Cardiac ventricle fibroblast (primary cell): ENCODE results near the gene ST13. TPM values are rescaled to one million over a fixed set of nuclear protein-coding genes. Genes with fewer than 3 reads are reported as not detected.

ENCODE experiments used
- total RNA-seq: library from RNA; depleted of rRNA; stranded (reverse); fragments of >200 nt; gene quantifications from 2 replicates; pipeline ENCODE4 v1.2.3, GENCODE V29; 2015

The ST13 gene
- 104 and 144 TPM in 2 replicates for total RNA-seq

DNA sequence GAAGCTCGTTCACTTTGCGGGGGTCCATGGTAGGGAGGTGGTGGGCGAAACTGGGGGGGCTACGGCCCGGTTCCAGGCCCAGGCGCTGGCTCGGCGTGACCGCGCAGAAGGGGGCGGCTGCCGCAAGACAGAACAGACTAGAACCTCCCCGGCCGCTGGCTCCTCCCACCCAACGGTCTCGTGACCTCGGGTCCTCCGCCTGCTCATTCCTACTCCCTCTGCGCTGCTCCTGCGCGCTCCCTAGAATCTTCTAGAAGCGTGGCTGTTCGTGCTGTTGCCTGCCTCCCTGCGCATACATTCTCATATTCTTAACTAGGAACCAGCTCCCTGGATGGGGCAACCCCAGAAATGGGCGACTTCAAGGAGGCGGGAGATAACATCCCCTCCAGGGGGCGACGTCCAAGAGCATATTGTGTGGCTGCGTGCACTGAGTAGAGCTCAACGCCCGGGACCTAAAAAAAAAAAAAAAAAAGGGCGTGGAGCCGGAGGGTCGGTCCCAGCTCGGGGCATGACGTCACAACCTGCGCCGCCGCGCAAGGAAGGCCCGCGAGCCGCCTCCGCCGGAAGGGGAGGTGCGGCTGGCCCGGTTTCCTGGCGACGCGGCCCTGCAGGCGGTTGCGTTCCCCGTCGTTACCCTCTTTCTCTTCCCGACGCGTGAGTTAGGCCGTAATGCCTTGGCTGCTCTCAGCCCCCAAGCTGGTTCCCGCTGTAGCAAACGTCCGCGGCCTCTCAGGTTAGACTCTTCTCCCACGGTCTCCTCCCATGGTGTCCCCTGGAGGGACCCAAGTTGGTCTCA is at the start of gene ST13, which contains the start of gene XPNPEP3:
Gene ST13 (minus strand): TSS at position 127 of the 796 bp plus-strand sequence. CDS start 99 bp downstream, at position 28.
Gene XPNPEP3 (plus strand): TSS at position 636 of the 796 bp plus-strand sequence. CDS start 34 bp downstream, at position 670.

DNA sequence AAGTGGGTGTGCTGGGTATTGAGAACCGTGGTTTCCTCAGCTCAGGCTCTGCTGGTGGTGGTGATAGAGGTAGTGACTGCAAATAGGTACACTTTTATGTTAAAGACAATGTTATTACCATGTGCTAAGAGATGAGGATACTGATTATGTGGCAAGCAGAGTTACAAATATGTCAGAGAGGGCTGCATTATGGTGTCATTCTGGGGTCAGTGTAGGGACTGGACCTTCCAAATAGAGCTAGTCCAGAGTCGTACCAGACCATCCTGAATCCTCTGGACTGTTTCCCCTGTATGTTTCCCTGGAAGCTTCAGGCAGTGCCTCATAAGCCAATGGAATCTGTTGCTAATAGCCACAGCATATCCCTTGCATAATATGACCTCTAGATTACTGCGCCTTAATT is 5.6 kb upstream of the ST13 start, which contains the start of gene DNAJB7:
Gene DNAJB7 (minus strand): TSS at position 101 of the 400 bp plus-strand sequence. CDS start 119 bp downstream, outside the sequence.

DNA sequence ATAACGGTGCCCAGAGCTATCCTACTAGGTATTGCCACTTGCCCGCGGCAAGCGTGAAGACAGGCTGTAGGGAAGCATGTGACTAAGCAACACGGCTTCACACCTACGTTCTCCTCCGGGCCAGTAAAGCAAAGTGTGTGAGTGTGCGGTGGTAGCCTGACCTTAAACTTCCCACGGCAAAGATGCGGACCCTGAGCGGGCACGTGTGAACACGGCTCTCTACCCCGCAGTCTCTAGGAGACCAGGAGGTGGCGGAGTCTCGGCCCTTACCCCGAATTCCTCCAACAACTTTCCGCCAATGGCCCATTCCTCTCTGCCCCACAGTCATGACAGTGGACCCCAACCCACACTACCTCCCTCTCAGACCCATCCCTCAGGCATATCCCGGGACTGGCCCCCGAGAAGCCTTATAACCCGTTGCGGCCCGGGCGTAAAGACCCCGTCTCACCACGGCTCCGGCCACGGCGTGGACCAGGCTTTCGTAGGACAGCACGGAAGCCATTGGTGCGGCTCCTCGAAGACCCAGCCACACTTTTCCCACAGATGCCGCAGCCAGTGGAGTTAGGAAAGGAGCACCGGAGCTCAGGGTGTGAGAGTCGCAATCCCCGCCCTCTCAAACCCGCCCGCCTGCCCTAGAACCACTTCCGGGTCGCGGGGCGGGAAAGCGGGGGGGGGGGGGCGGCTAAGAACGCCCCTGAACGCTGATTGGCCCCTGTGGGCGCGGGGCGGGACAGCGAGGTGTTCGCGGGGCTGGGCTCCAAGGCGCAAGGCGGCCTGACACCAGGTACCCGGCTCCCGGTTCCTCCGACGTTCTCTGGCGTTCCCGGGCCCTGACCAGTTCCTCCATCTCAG is 37.5 kb downstream of the ST13 start, which contains the start of gene SLC25A17:
Gene SLC25A17 (minus strand): TSS at position 600 of the 852 bp plus-strand sequence. CDS start 98 bp downstream, at position 502.

Other genes starting within 250 kb of the ST13 start
- gene MRTFA, start 219.9 kb downstream of the ST13 start, total RNA-seq, result 35.3 and 57.3 TPM in 2 replicates
- 0.39 TPM in 1 of 2 replicates, not detected in the other for gene MCHR1, start 177.2 kb downstream of the ST13 start, total RNA-seq
- gene SLC25A17, start 37.3 kb downstream of the ST13 start, total RNA-seq, result 12.8 and 14.4 TPM in 2 replicates
- 8.5 and 9.4 TPM in 2 replicates for gene XPNPEP3, start 509 bp upstream of the ST13 start, total RNA-seq
- not detected in 2 replicates for gene DNAJB7, start 5.5 kb upstream of the ST13 start, total RNA-seq
- gene RBX1, start 94.7 kb upstream of the ST13 start, total RNA-seq, result 37.1 and 50.9 TPM in 2 replicates
- gene EP300, start 236.0 kb upstream of the ST13 start, total RNA-seq, result 32.7 and 36.6 TPM in 2 replicates